WTC11 (cell line): Measurements from ENCODE around the gene RAMAC. TPM values are rescaled to one million over a fixed set of nuclear protein-coding genes. Genes with fewer than 3 reads are reported as not detected.

Experiments
- ATAC-seq: fragments of 200-7000 bp; cut with Tn5 transposase; 2 replicates; pipeline ENCODE4 v1.10.0; 2021; ENCODE audit warnings: mild to moderate bottlenecking, moderate library complexity
- CTCF ChIA-PET: fragments of 300-600 bp; sonication (Branson Sonifier 250); formaldehyde crosslinking; loops from one replicate; lab custom pipeline; 2021; ENCODE audit warnings: antibody characterized with exemption; lab: Charles Lee
- POLR2A ChIA-PET: fragments of 350-600 bp; sonication (Branson Sonifier 250); formaldehyde crosslinking; loops from one replicate; lab custom pipeline; 2021; ENCODE audit warnings: antibody characterized with exemption; lab: Charles Lee
- DNase-seq: peaks from one replicate; pipeline ENCODE4 v3.0.0; 2021; ENCODE audit warnings: low spot score
- H3K27ac Mint-ChIP-seq: 2 replicates; pipeline ENCODE4 v1.8.0; 2021; ENCODE audit warnings: mixed read lengths
- H3K27me3 Mint-ChIP-seq: 2 replicates; pipeline ENCODE4 v1.8.0; 2021; ENCODE audit warnings: low read depth, mild to moderate bottlenecking, moderate library complexity, mixed read lengths
- H3K36me3 Mint-ChIP-seq: 2 replicates; pipeline ENCODE4 v1.8.0; 2021; ENCODE audit warnings: mixed read lengths
- H3K4me1 Mint-ChIP-seq: 2 replicates; pipeline ENCODE4 v1.8.0; 2022; ENCODE audit warnings: mixed read lengths
- H3K4me3 Mint-ChIP-seq: 2 replicates; pipeline ENCODE4 v1.8.0; 2021; ENCODE audit warnings: mild to moderate bottlenecking, moderate library complexity, mixed read lengths
- H3K9me3 Mint-ChIP-seq: 2 replicates; pipeline ENCODE4 v1.8.0; 2021; ENCODE audit warnings: mixed read lengths
- AR ChIP-seq: fragments of 250-450 bp; sonication (Bioruptor Pico); IDR thresholded peaks from 2 replicates; pipeline ENCODE4 v1.9.0; 2021; ENCODE audit warnings: mild to moderate bottlenecking
- CTCF ChIP-seq: fragments of 200-600 bp; IDR thresholded peaks from 2 replicates; pipeline ENCODE4 v1.8.0; 2022; ENCODE audit warnings: antibody characterized with exemption
- ELF4 ChIP-seq: sonication (generic); formaldehyde crosslinking; IDR thresholded peaks from 2 replicates; pipeline ENCODE4 v1.8.1; 2022; ENCODE audit warnings: low read depth, mild to moderate bottlenecking, moderate library complexity, missing genetic modification reagents
- FOXP4 ChIP-seq: sonication (generic); formaldehyde crosslinking; IDR thresholded peaks from 2 replicates; pipeline ENCODE4 v1.8.0; 2022; ENCODE audit warnings: mild to moderate bottlenecking, missing genetic modification reagents
- HMGXB4 ChIP-seq: sonication (generic); formaldehyde crosslinking; IDR thresholded peaks from 2 replicates; pipeline ENCODE4 v1.8.1; 2023; ENCODE audit warnings: mild to moderate bottlenecking, moderate library complexity, missing genetic modification reagents
- IRF1 ChIP-seq: sonication (generic); formaldehyde crosslinking; IDR thresholded peaks from 2 replicates; pipeline ENCODE4 v1.8.0; 2023; ENCODE audit warnings: missing genetic modification reagents
- JAZF1 ChIP-seq: fragments of 250-450 bp; sonication (Bioruptor Pico); IDR thresholded peaks from 2 replicates; pipeline ENCODE4 v1.9.0; 2021; ENCODE audit warnings: moderate library complexity, mild to moderate bottlenecking, inconsistent platforms
- JUN ChIP-seq: sonication (generic); formaldehyde crosslinking; IDR thresholded peaks from 2 replicates; pipeline ENCODE4 v1.8.0; 2023; ENCODE audit warnings: mild to moderate bottlenecking, missing genetic modification reagents
- NR3C1 ChIP-seq: sonication (generic); formaldehyde crosslinking; conservative IDR thresholded peaks from 2 replicates; pipeline ENCODE4 v1.8.1; 2023; ENCODE audit warnings: low read depth, mild to moderate bottlenecking, missing genetic modification reagents
- RORB ChIP-seq: fragments of 250-450 bp; sonication (Bioruptor Pico); IDR thresholded peaks from 2 replicates; pipeline ENCODE4 v1.9.0; 2021; ENCODE audit warnings: mild to moderate bottlenecking
- SMAD3 ChIP-seq: sonication (generic); formaldehyde crosslinking; IDR thresholded peaks from 2 replicates; pipeline ENCODE4 v1.8.0; 2022; ENCODE audit warnings: missing genetic modification reagents, mild to moderate bottlenecking, borderline replicate concordance
- SOX15 ChIP-seq: fragments of 250-450 bp; sonication (Bioruptor Pico); IDR thresholded peaks from 2 replicates; pipeline ENCODE4 v1.9.0; 2021; ENCODE audit warnings: mild to moderate bottlenecking
- STAT6 ChIP-seq: sonication (generic); formaldehyde crosslinking; conservative IDR thresholded peaks from 2 replicates; pipeline ENCODE4 v1.8.1; 2023; ENCODE audit warnings: mild to moderate bottlenecking, low read depth, missing genetic modification reagents, moderate library complexity
- TCF7 ChIP-seq: sonication (generic); formaldehyde crosslinking; IDR thresholded peaks from 2 replicates; pipeline ENCODE4 v1.8.0; 2022; ENCODE audit warnings: mild to moderate bottlenecking, low read depth, missing genetic modification reagents, moderate library complexity
- ZBTB21 ChIP-seq: sonication (generic); formaldehyde crosslinking; IDR thresholded peaks from 2 replicates; pipeline ENCODE4 v1.8.1; 2023; ENCODE audit warnings: mild to moderate bottlenecking, missing genetic modification reagents, borderline replicate concordance
- ZMAT4 ChIP-seq: fragments of 250-450 bp; sonication (Bioruptor Pico); IDR thresholded peaks from 2 replicates; pipeline ENCODE4 v1.9.0; 2021; ENCODE audit warnings: mild to moderate bottlenecking
- ZNF263 ChIP-seq: sonication (generic); formaldehyde crosslinking; IDR thresholded peaks from 2 replicates; pipeline ENCODE4 v1.8.1; 2022; ENCODE audit warnings: low read depth, mild to moderate bottlenecking, moderate library complexity, missing genetic modification reagents
- ZSCAN18 ChIP-seq: fragments of 250-450 bp; sonication (Bioruptor Pico); IDR thresholded peaks from 2 replicates; pipeline ENCODE4 v2.1.2; 2022; ENCODE audit warnings: mild to moderate bottlenecking, moderate library complexity
- total RNA-seq: library from RNA; stranded (reverse); gene quantifications from 3 replicates; pipeline ENCODE4 v1.2.3, GENCODE V29; 2021

RAMAC gene
- total RNA-seq, 1 experiment from 2014 or later: 26.6 TPM

- no peak for DNase-seq
- ChIA-PET CTCF (no interaction called here), POLR2A (no interaction called here)
- Mint-ChIP-seq H3K27ac (no peak overlapping the region), H3K4me3 (no peak overlapping the region), H3K4me1 (peaks cover 6% of the 10 kb centered on the region; the same call in 1 of the 2 replicates), H3K36me3 (peaks cover 18% of the 10 kb centered on the region), H3K27me3 (no peaks in the 10 kb centered on the region), H3K9me3 (no peaks in the 10 kb centered on the region)
- no peak for ATAC-seq
- TF ChIP-seq TCF7 (CRISPR knock-in tag): no peak
- no peak for TF ChIP-seq ELF4
- no peak for TF ChIP-seq FOXP4 (CRISPR knock-in tag)
- no peak for TF ChIP-seq AR (CRISPR knock-in tag)
- no peak for TF ChIP-seq STAT6
- no peak for TF ChIP-seq ZMAT4 (CRISPR knock-in tag)
- TF ChIP-seq RORB (CRISPR knock-in tag): no peak
- no peak for TF ChIP-seq SMAD3 (CRISPR knock-in tag)
Observed at GRCh38 chr15:83018436-83018835, 32.4 kb downstream of the RAMAC start.

- ATAC-seq (no peak), DNase-seq (no peak)
- H3K27ac Mint-ChIP-seq: no peak overlapping the region
- ChIA-PET CTCF (no interaction called here), POLR2A (no interaction called here)
- peaks cover 54% of the 10 kb centered on the region for H3K36me3 Mint-ChIP-seq
- no peak overlapping the region for H3K4me3 Mint-ChIP-seq
- no peaks in the 10 kb centered on the region for H3K27me3 Mint-ChIP-seq
- H3K4me1 Mint-ChIP-seq: no peaks in the 10 kb centered on the region
- peaks cover 12% of the 10 kb centered on the region for H3K9me3 Mint-ChIP-seq
- TF ChIP-seq NR3C1 (CRISPR knock-in tag) (no peak), STAT6 (no peak), JUN (CRISPR knock-in tag) (no peak), JAZF1 (no peak), ZBTB21 (CRISPR knock-in tag) (no peak), SOX15 (CRISPR knock-in tag) (no peak), CTCF (no peak), IRF1 (CRISPR knock-in tag) (no peak), ZNF263 (CRISPR knock-in tag) (no peak), HMGXB4 (CRISPR knock-in tag) (no peak), ZSCAN18 (CRISPR knock-in tag) (no peak)
Observed at GRCh38 chr15:83030021-83030420, 44.0 kb downstream of the RAMAC start.
